GM21576 (cell line): ENCODE measurements around the gene HDDC2.
"Not testable (repeated sequence)": the region's sequence is repeated elsewhere in the genome, so short reads cannot be mapped to it uniquely, and the experiment has no call there.

Experiments used
- ATAC-seq: cut with Tn5 transposase; IDR thresholded peaks from one replicate; pipeline ENCODE4 v1.9.1; 2021; ENCODE audit warnings: mild to moderate bottlenecking, moderate library complexity; ENCODE audit not compliant: unreplicated experiment

The HDDC2 gene

GRCh38 chr6:125307150-125307838 is 5.5 kb upstream of the HDDC2 start:
- ATAC-seq, result no peak

- ATAC-seq, result no peak
These were observed 5.0 kb upstream of the HDDC2 start for GRCh38 chr6:125306756-125307149.

- ATAC-seq, result no peak
These were observed 3.3 kb upstream of the HDDC2 start for GRCh38 chr6:125304970-125305660.

- ATAC-seq, result no peak
These were observed 1.7 kb upstream of the HDDC2 start for GRCh38 chr6:125303512-125303854.

GRCh38 chr6:125302840-125303511 is 1.2 kb upstream of the HDDC2 start:
- no peak for ATAC-seq

- no peak for ATAC-seq
These were observed 754 bp downstream of the HDDC2 start for GRCh38 chr6:125300992-125301434.

- ATAC-seq, result no peak
These were observed 2.5 kb downstream of the HDDC2 start for GRCh38 chr6:125299257-125299656.

GRCh38 chr6:125296471-125296870 is 5.3 kb downstream of the HDDC2 start:
- no peak for ATAC-seq

- ATAC-seq, result no peak
These were observed 6.8 kb downstream of the HDDC2 start for GRCh38 chr6:125294925-125295324.

- ATAC-seq, result no peak
These were observed 7.7 kb downstream of the HDDC2 start for GRCh38 chr6:125294036-125294435.

GRCh38 chr6:125293587-125293986 is 8.2 kb downstream of the HDDC2 start:
- no peak for ATAC-seq

- ATAC-seq, result no peak
These were observed 14.0 kb downstream of the HDDC2 start for GRCh38 chr6:125287718-125288117.

GRCh38 chr6:125285936-125286335 is 15.8 kb downstream of the HDDC2 start:
- no peak for ATAC-seq

GRCh38 chr6:125285353-125285752 is 16.4 kb downstream of the HDDC2 start:
- no peak for ATAC-seq

- not testable (repeated sequence) for ATAC-seq
These were observed 19.3 kb downstream of the HDDC2 start for GRCh38 chr6:125282470-125282869.

GRCh38 chr6:125280370-125281035 is 21.3 kb downstream of the HDDC2 start:
- not testable (repeated sequence) for ATAC-seq

- no peak for ATAC-seq
These were observed 21.8 kb downstream of the HDDC2 start for GRCh38 chr6:125279961-125280360.

- no peak for ATAC-seq
These were observed 23.9 kb downstream of the HDDC2 start for GRCh38 chr6:125277838-125278237.

- ATAC-seq, result no peak
These were observed 26.0 kb downstream of the HDDC2 start for GRCh38 chr6:125275779-125276178.

- no peak for ATAC-seq
These were observed 26.8 kb downstream of the HDDC2 start for GRCh38 chr6:125274935-125275334.

GRCh38 chr6:125273965-125274364 is 27.8 kb downstream of the HDDC2 start:
- no peak for ATAC-seq

GRCh38 chr6:125273251-125273650 is 28.5 kb downstream of the HDDC2 start:
- ATAC-seq, result no peak
